Esophagus squamous epithelium (tissue), 4 donors: ENCODE data around the gene CDH8.

Experiments used
- CTCF ChIP-seq, 6 experiments: fragments of 450-650 bp in 4 of 6; fragments of 200-600 bp in 2 of 6; sonication (generic) in 2 of 6; IDR thresholded peaks; one replicate each; pipeline ENCODE4 v1.5.1; 2016 to 2019; ENCODE audit warnings: antibody characterized with exemption in 6 of 6, mild to moderate bottlenecking in 4 of 6, moderate library complexity in 4 of 6
- POLR2A ChIP-seq, 4 donors: fragments of 450-650 bp; IDR thresholded peaks; one replicate each; pipeline ENCODE4 v1.6.1; 2017; ENCODE audit warnings: antibody characterized with exemption in 4 of 4, mild to moderate bottlenecking in 4 of 4, moderate library complexity in 3 of 4

DNA sequence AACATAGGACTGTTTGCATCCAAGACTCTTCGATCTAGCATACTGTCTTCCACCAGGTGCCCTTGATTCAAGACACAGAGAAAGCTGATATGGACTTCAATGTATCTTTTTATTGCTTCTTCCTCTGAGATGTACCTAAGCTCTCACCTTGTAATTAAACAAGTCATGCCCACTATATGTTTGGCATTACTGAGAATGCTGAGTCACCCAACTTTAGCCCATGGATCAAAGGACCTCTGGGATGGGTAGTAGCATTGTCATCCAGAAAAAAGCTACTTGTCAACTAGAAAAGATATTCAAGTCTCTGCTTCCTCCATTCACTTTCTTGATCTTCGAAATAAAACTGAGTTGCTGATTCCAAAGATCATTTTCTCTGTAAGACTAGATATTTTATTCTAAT, 37.8 kb downstream of the CDH8 start:
- TF ChIP-seq CTCF (IDR thresholded peaks at IDR 0.05) (no peak), POLR2A (IDR thresholded peaks at IDR 0.05) (no peak)
